Kidney (tissue), 14 donors: ENCODE results near the gene WWOX. TPM values are rescaled to one million over a fixed set of nuclear protein-coding genes. Genes with fewer than 3 reads are reported as not detected.

Source experiments
- DNase-seq, 5 donors: peaks; one replicate each; pipeline ENCODE4 v3.0.0-alpha.2; 2013 to 2020
- FAIRE-seq: peaks from 2 replicates; lab custom pipeline; 2012; peaks lifted over from hg19 to GRCh38; lab: Jason Lieb, UNC
- H3K27ac ChIP-seq, 2 donors: one replicate each; pipeline ENCODE4 v1.7.0; 2013; ENCODE audit warnings: low read depth in 2 of 2, low read length in 2 of 2, inconsistent platforms in 1 of 2
- H3K27me3 ChIP-seq: one replicate; pipeline ENCODE4 v1.7.1; 2013; ENCODE audit warnings: low read length, inconsistent platforms; ENCODE audit not compliant: control insufficient read depth, insufficient read depth
- H3K36me3 ChIP-seq, 3 donors: one replicate each; pipeline versions ENCODE4 v1.7.0 to v1.7.1; 2013; ENCODE audit warnings: low read length in 3 of 3, control low read depth in 1 of 3, inconsistent platforms in 1 of 3; ENCODE audit not compliant: insufficient read depth in 3 of 3, control insufficient read depth in 2 of 3
- H3K4me1 ChIP-seq, 3 donors: one replicate each; pipeline versions ENCODE4 v1.7.0 to v1.7.1; 2013; ENCODE audit warnings: low read length in 3 of 3, inconsistent platforms in 1 of 3, low read depth in 1 of 3; ENCODE audit not compliant: control insufficient read depth in 2 of 3, insufficient read depth in 2 of 3
- H3K4me3 ChIP-seq, 3 donors: one replicate each; pipeline versions ENCODE4 v1.7.0 to v1.8.1; 2013; ENCODE audit warnings: low read length in 3 of 3, control low read depth in 1 of 3, inconsistent platforms in 1 of 3
- H3K9ac ChIP-seq, 3 donors: one replicate each; pipeline versions ENCODE4 v1.7.0 to v1.7.1; 2013; ENCODE audit warnings: low read length in 3 of 3, control low read depth in 1 of 3, inconsistent platforms in 1 of 3
- H3K9me3 ChIP-seq, 3 donors: one replicate each; pipeline versions ENCODE4 v1.7.0 to v1.7.1; 2013; ENCODE audit warnings: low read length in 3 of 3, control low read depth in 1 of 3, inconsistent platforms in 1 of 3; ENCODE audit not compliant: control insufficient read depth in 2 of 3, insufficient read depth in 1 of 3
- intact Hi-C: fragments of 100-400 bp; cut with DNase I; formaldehyde crosslinking; loops from one replicate; pipeline ENCODE4 v1.11.1; 2022
- polyA plus RNA-seq: library from polyadenylated mRNA; stranded (reverse); fragments of 350-450 nt; fragmentation: Illumina TruSeq; extraction: RNeasy Lipid Tissue Mini Kit (QIAGEN cat#74804); gene quantifications from one replicate; pipeline ENCODE4 v1.2.3, GENCODE V29; 2014; ENCODE audit warnings: low read depth, low replicate concordance; ENCODE audit not compliant: insufficient read depth
- total RNA-seq: library from RNA; stranded (reverse); fragmentation: NEBNext Ultra II Directional; extraction: Animal tissue kit (Norgen Biotek cat#: 25700); gene quantifications from one replicate; pipeline ENCODE4 v1.2.1, GENCODE V29; 2021
- TF ChIP-seq, protein P1 (sequence below): IDR thresholded peaks from 3 replicates; pipeline ENCODE4 v1.5.1; 2012; ENCODE audit warnings: mild to moderate bottlenecking, moderate library complexity, borderline replicate concordance; ENCODE audit not compliant: insufficient read depth; ENCODE audit errors: extremely low read depth
- donor health status: control.
- donor health status: control.
- donor health status: control.
- donor health status: control.
- donor health status: control.
- donor health status: DM: yes; HTN: yes; CAD: no.
- donor health status: Normal renal cell carcinoma (clear cell type).

WWOX gene
- total and polyA plus RNA-seq, 2 donors from 2014 or later = 22.5 to 30.3 TPM

GRCh38 chr16:78755751-78756661 lies 656.6 kb downstream of the WWOX start:
- intact Hi-C loops = no loop called here
- H3K4me1 ChIP-seq = no peaks in the 10 kb centered on the region
- H3K4me3 ChIP-seq = no peak overlapping the region
- TF ChIP-seq, protein P1, sequence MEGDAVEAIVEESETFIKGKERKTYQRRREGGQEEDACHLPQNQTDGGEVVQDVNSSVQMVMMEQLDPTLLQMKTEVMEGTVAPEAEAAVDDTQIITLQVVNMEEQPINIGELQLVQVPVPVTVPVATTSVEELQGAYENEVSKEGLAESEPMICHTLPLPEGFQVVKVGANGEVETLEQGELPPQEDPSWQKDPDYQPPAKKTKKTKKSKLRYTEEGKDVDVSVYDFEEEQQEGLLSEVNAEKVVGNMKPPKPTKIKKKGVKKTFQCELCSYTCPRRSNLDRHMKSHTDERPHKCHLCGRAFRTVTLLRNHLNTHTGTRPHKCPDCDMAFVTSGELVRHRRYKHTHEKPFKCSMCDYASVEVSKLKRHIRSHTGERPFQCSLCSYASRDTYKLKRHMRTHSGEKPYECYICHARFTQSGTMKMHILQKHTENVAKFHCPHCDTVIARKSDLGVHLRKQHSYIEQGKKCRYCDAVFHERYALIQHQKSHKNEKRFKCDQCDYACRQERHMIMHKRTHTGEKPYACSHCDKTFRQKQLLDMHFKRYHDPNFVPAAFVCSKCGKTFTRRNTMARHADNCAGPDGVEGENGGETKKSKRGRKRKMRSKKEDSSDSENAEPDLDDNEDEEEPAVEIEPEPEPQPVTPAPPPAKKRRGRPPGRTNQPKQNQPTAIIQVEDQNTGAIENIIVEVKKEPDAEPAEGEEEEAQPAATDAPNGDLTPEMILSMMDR = no peak
- FAIRE-seq = no peak
- H3K27me3 ChIP-seq = no peaks in the 10 kb centered on the region
- H3K27ac ChIP-seq = no peak overlapping the region
- no peaks in the 10 kb centered on the region for H3K9me3 ChIP-seq
- no peak overlapping the region for H3K9ac ChIP-seq
- DNase-seq = no peak
- no peaks in the 10 kb centered on the region for H3K36me3 ChIP-seq

GRCh38 chr16:78759596-78759995 lies 660.1 kb downstream of the WWOX start:
- DNase-seq = no peak
- Histone ChIP-seq H3K27me3 (no peaks in the 10 kb centered on the region), H3K36me3 (no peaks in the 10 kb centered on the region), H3K9me3 (no peaks in the 10 kb centered on the region), H3K9ac (no peak overlapping the region), H3K4me1 (no peaks in the 10 kb centered on the region), H3K4me3 (no peak overlapping the region), H3K27ac (no peak overlapping the region)
- intact Hi-C loops = no loop called here
- TF ChIP-seq, protein P1 = no peak
- no peak for FAIRE-seq

DNA sequence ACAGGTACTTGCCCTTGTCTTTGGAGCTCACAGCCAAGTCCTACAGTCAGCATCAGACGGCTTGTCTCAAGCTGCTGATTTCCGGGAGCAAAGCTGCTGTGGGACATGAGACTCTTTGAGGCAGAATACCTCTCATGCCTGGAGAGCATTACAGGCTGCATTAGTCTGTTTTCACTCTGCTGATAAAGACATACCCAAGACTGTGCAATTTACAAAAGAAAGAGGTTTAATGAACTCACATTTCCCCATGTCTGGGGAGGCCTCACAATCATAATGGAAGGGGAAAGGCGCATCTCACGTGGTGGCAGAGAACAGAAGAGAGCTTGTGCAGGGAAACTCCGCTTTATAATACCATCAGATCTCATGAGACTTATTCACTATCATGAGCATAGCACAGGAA lies 661.2 kb downstream of the WWOX start:
- H3K4me1 ChIP-seq = no peaks in the 10 kb centered on the region
- H3K27me3 ChIP-seq = no peaks in the 10 kb centered on the region
- DNase-seq (no peak), FAIRE-seq (no peak)
- H3K9ac ChIP-seq = no peak overlapping the region
- no peaks in the 10 kb centered on the region for H3K9me3 ChIP-seq
- H3K4me3 ChIP-seq = no peak overlapping the region
- H3K27ac ChIP-seq = no peak overlapping the region
- TF ChIP-seq, protein P1 = no peak
- intact Hi-C loops = no loop called here
- H3K36me3 ChIP-seq = no peaks in the 10 kb centered on the region
